Astrocyte (in vitro differentiated cells and primary cell): ENCODE results near the gene TTC7B. TPM values are rescaled to one million over a fixed set of nuclear protein-coding genes. Genes with fewer than 3 reads are reported as not detected.

ENCODE experiments used
- DNase-seq: peaks from one replicate; pipeline ENCODE4 v3.0.0-alpha.2; 2010; ENCODE audit warnings: low read depth
- FAIRE-seq: peaks from 2 replicates; lab custom pipeline; 2011; peaks lifted over from hg19 to GRCh38; lab: Jason Lieb, UNC
- H2AFZ ChIP-seq: 2 replicates; pipeline ENCODE4 v1.6.0; 2012; ENCODE audit warnings: low read depth, low read length, inconsistent platforms
- H3K27ac ChIP-seq: 2 replicates; pipeline ENCODE4 v1.5.1; 2011; ENCODE audit warnings: low read depth, low read length, inconsistent platforms
- H3K27me3 ChIP-seq: 2 replicates; pipeline ENCODE4 v1.6.0; 2011; ENCODE audit warnings: low read length, inconsistent platforms; ENCODE audit not compliant: insufficient read depth
- H3K36me3 ChIP-seq: 2 replicates; pipeline ENCODE4 v1.5.1; 2011; ENCODE audit warnings: low read length, inconsistent platforms; ENCODE audit not compliant: insufficient read depth
- H3K4me1 ChIP-seq: 2 replicates; pipeline ENCODE4 v1.5.1; 2011; ENCODE audit warnings: low read length, inconsistent platforms; ENCODE audit not compliant: insufficient read depth
- H3K4me2 ChIP-seq: 2 replicates; pipeline ENCODE4 v1.6.0; 2012; ENCODE audit warnings: low read length, inconsistent platforms
- H3K4me3 ChIP-seq: 2 replicates; pipeline ENCODE4 v1.5.1; 2011; ENCODE audit warnings: low read depth, mild to moderate bottlenecking, low read length, inconsistent platforms; ENCODE audit not compliant: insufficient read depth
- H3K79me2 ChIP-seq: 2 replicates; pipeline ENCODE4 v1.6.0; 2012; ENCODE audit warnings: mild to moderate bottlenecking, low read length, inconsistent platforms; ENCODE audit not compliant: insufficient read depth
- H3K9ac ChIP-seq: 2 replicates; pipeline ENCODE4 v1.6.0; 2012; ENCODE audit warnings: mild to moderate bottlenecking, low read length, inconsistent platforms
- H3K9me3 ChIP-seq: 2 replicates; pipeline ENCODE4 v1.5.1; 2012; ENCODE audit warnings: low read depth, mild to moderate bottlenecking, low read length, inconsistent platforms; ENCODE audit not compliant: insufficient read depth
- H4K20me1 ChIP-seq: 2 replicates; pipeline ENCODE4 v1.6.0; 2012; ENCODE audit warnings: low read length, inconsistent platforms; ENCODE audit not compliant: insufficient read depth
- H3K27ac Mint-ChIP-seq: one replicate; pipeline ENCODE4 v1.8.0; 2021; ENCODE audit warnings: mild to moderate bottlenecking, mixed read lengths; ENCODE audit not compliant: unreplicated experiment
- H3K27me3 Mint-ChIP-seq: one replicate; pipeline ENCODE4 v1.8.0; 2021; ENCODE audit warnings: low read depth, mixed read lengths; ENCODE audit not compliant: unreplicated experiment
- H3K36me3 Mint-ChIP-seq: one replicate; pipeline ENCODE4 v1.8.0; 2021; ENCODE audit warnings: low read depth, mixed read lengths; ENCODE audit not compliant: unreplicated experiment
- H3K4me1 Mint-ChIP-seq: one replicate; pipeline ENCODE4 v1.8.0; 2021; ENCODE audit warnings: low read depth, mixed read lengths; ENCODE audit not compliant: unreplicated experiment
- H3K4me3 Mint-ChIP-seq: one replicate; pipeline ENCODE4 v1.8.0; 2021; ENCODE audit warnings: mild to moderate bottlenecking, moderate library complexity, mixed read lengths; ENCODE audit not compliant: unreplicated experiment
- H3K9me3 Mint-ChIP-seq: one replicate; pipeline ENCODE4 v1.8.0; 2021; ENCODE audit warnings: mild to moderate bottlenecking, mixed read lengths; ENCODE audit not compliant: unreplicated experiment
- CTCF ChIP-seq: IDR thresholded peaks from 2 replicates; pipeline ENCODE4 v1.5.1; 2011; ENCODE audit warnings: low read depth, mild to moderate bottlenecking, inconsistent platforms, low read length, moderate library complexity; ENCODE audit not compliant: insufficient read depth
- EZH2 ChIP-seq: IDR thresholded peaks from 2 replicates; pipeline ENCODE4 v1.6.1; 2012; ENCODE audit warnings: mild to moderate bottlenecking, low read length, inconsistent platforms; ENCODE audit not compliant: insufficient read depth
- total RNA-seq: library from RNA; stranded (reverse); gene quantifications from 2 replicates; pipeline ENCODE4 v1.2.1, GENCODE V29; 2021

The TTC7B gene
- total RNA-seq, 1 donor from 2014 or later: 42.1 TPM

GRCh38 chr14:90555126-90556011, 260.9 kb downstream of the TTC7B start:
- Mint-ChIP-seq H3K4me3 (no peak overlapping the region), H3K9me3 (no peaks in the 10 kb centered on the region), H3K4me1 (peaks cover 11% of the 10 kb centered on the region), H3K27ac (no peak overlapping the region), H3K27me3 (peaks cover 8% of the 10 kb centered on the region), H3K36me3 (peaks cover 6% of the 10 kb centered on the region)
- no peak for DNase-seq
- Histone ChIP-seq H3K36me3 (no peaks in the 10 kb centered on the region), H3K4me1 (peaks cover 17% of the 10 kb centered on the region), H3K4me2 (peak overlapping the region; percentile 66), H4K20me1 (peaks cover 7% of the 10 kb centered on the region), H3K9ac (no peak overlapping the region), H2AFZ (no peak overlapping the region), H3K27me3 (no peaks in the 10 kb centered on the region), H3K4me3 (no peak overlapping the region), H3K79me2 (no peaks in the 10 kb centered on the region), H3K27ac (no peak overlapping the region), H3K9me3 (no peaks in the 10 kb centered on the region)
- TF ChIP-seq CTCF: no peak
- FAIRE-seq: no peak

- Histone ChIP-seq H3K9ac (no peak overlapping the region), H3K4me3 (no peak overlapping the region), H3K4me1 (peaks cover 17% of the 10 kb centered on the region), H4K20me1 (peaks cover 7% of the 10 kb centered on the region), H3K4me2 (no peak overlapping the region), H3K79me2 (no peaks in the 10 kb centered on the region), H3K27ac (no peak overlapping the region), H3K36me3 (no peaks in the 10 kb centered on the region), H3K9me3 (no peaks in the 10 kb centered on the region), H2AFZ (no peak overlapping the region), H3K27me3 (no peaks in the 10 kb centered on the region)
- Mint-ChIP-seq H3K4me1 (peaks cover 11% of the 10 kb centered on the region), H3K9me3 (no peaks in the 10 kb centered on the region), H3K27me3 (peaks cover 8% of the 10 kb centered on the region), H3K4me3 (no peak overlapping the region), H3K27ac (no peak overlapping the region), H3K36me3 (no peaks in the 10 kb centered on the region)
- DNase-seq (no peak), FAIRE-seq (no peak)
- no peak for TF ChIP-seq EZH2
- TF ChIP-seq CTCF: no peak
Measured at GRCh38 chr14:90554341-90554740, 261.9 kb downstream of the TTC7B start.

- Mint-ChIP-seq H3K27me3 (peaks cover 8% of the 10 kb centered on the region), H3K36me3 (no peaks in the 10 kb centered on the region), H3K4me1 (peaks cover 11% of the 10 kb centered on the region), H3K9me3 (no peaks in the 10 kb centered on the region), H3K27ac (no peak overlapping the region), H3K4me3 (no peak overlapping the region)
- Histone ChIP-seq H3K9ac (no peak overlapping the region), H2AFZ (no peak overlapping the region), H3K27me3 (no peaks in the 10 kb centered on the region), H3K36me3 (no peaks in the 10 kb centered on the region), H3K27ac (no peak overlapping the region), H3K4me1 (peaks cover 17% of the 10 kb centered on the region), H3K9me3 (no peaks in the 10 kb centered on the region), H3K4me2 (no peak overlapping the region), H3K79me2 (no peaks in the 10 kb centered on the region), H3K4me3 (no peak overlapping the region), H4K20me1 (peaks cover 7% of the 10 kb centered on the region)
- DNase-seq: no peak
- FAIRE-seq: no peak
- TF ChIP-seq CTCF: no peak
- no peak for TF ChIP-seq EZH2
Measured at GRCh38 chr14:90553921-90554336, 262.3 kb downstream of the TTC7B start.
